Suprapubic skin (tissue), 4 donors: ENCODE data around the gene SPDYC. TPM values are rescaled to one million over a fixed set of nuclear protein-coding genes. Genes with fewer than 3 reads are reported as not detected.

Experiments used
- DNase-seq, 2 donors: peaks; one replicate each; pipeline ENCODE4 v3.0.0-alpha.2; 2019; ENCODE audit warnings: low spot score in 2 of 2
- H3K27ac ChIP-seq: fragments of 200-600 bp; sonication (generic); one replicate; pipeline ENCODE4 v1.5.1; 2019
- H3K27me3 ChIP-seq: fragments of 200-600 bp; sonication (generic); one replicate; pipeline ENCODE4 v1.5.1; 2019
- H3K36me3 ChIP-seq: fragments of 200-600 bp; sonication (generic); one replicate; pipeline ENCODE4 v1.5.1; 2019
- H3K4me1 ChIP-seq: fragments of 200-600 bp; sonication (generic); one replicate; pipeline ENCODE4 v1.5.1; 2019
- H3K4me3 ChIP-seq: fragments of 200-600 bp; sonication (generic); one replicate; pipeline ENCODE4 v1.5.1; 2019; ENCODE audit warnings: mild to moderate bottlenecking
- H3K9me3 ChIP-seq: fragments of 200-600 bp; sonication (generic); one replicate; pipeline ENCODE4 v1.5.1; 2019
- CTCF ChIP-seq, 2 donors: fragments of 200-600 bp in 1 of 2; fragments of 450-650 bp in 1 of 2; sonication (generic) in 1 of 2; IDR thresholded peaks; one replicate each; pipeline ENCODE4 v1.5.1; 2016 to 2019; ENCODE audit warnings: antibody characterized with exemption in 2 of 2, mild to moderate bottlenecking in 1 of 2, moderate library complexity in 1 of 2
- EP300 ChIP-seq: sonication (generic); formaldehyde crosslinking; IDR thresholded peaks from one replicate; pipeline ENCODE4 v1.6.1; 2017; ENCODE audit warnings: antibody characterized with exemption
- POLR2A ChIP-seq, 2 donors: fragments of 450-650 bp; IDR thresholded peaks; one replicate each; pipeline ENCODE4 v1.6.1; 2017; ENCODE audit warnings: antibody characterized with exemption in 2 of 2, mild to moderate bottlenecking in 2 of 2, moderate library complexity in 2 of 2
- POLR2AphosphoS5 ChIP-seq, 3 donors: sonication (generic); formaldehyde crosslinking; IDR thresholded peaks; one replicate each; pipeline ENCODE4 v1.6.1; 2017; ENCODE audit warnings: antibody characterized with exemption in 3 of 3
- WGBS: methylation state at CpG from one replicate; pipeline ENCODE4 v1.1.5; 2018; 5-methylcytosine and 5-hydroxymethylcytosine counted together
- total RNA-seq, 4 donors: library from RNA; depleted of rRNA; stranded (reverse); fragments of >200 nt; gene quantifications; one replicate each; pipeline ENCODE4 v1.1.0, GENCODE V29; 2016

Gene SPDYC
- total RNA-seq, 4 donors from 2014 or later: not detected

- Histone ChIP-seq H3K27me3 (no peaks in the 10 kb centered on the region), H3K27ac (no peak overlapping the region), H3K4me1 (peaks cover 34% of the 10 kb centered on the region), H3K9me3 (no peaks in the 10 kb centered on the region), H3K4me3 (peak overlapping the region; percentile 80), H3K36me3 (peaks cover 51% of the 10 kb centered on the region)
- peak; percentile 63 to 65 for DNase-seq
- WGBS: 79% methylated on average over 10 of the region's 10 CpGs
- TF ChIP-seq EP300 (no peak), CTCF (IDR thresholded peaks at IDR 0.05) (no peak), POLR2AphosphoS5 (IDR thresholded peaks at IDR 0.05) (no peak), POLR2A (IDR thresholded peaks at IDR 0.05) (no peak)
Measured at GRCh38 chr11:65132238-65132987, 37.6 kb upstream of the SPDYC start.

DNA sequence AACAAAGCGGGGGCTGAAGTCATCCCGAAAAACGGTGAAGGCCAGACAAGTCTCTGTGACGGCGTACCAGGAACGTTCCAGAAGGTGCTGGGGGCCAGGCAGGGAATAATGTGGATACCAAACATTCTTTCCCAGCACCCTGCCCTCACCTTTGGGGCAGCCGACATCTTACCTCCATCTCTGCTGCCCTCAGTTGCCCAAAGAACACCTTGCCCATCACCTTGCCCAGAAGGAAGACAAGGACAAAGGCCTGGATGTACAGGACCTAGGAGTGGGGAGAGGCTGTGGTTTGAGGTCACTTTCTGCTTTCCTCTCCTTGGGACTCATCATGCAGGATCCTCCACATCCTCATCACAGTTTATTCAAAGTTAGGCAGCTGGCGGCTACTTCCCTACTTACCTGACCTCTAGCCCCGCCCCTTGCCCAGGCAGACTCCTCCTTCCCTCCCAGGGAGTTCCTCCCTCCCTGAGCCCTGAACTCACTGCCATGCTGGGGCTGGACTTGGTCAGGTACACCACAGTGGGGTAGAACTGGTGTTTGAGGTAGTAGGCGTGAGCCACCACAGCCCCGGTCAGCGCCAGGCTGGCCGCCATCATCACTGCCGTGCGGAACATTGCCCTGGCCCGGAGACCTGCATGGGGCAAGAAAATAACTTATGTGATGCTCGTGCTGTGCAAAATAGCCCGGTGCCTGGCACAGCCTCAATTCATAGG lies 36.9 kb upstream of the SPDYC start:
- Histone ChIP-seq H3K27ac (peak overlapping the region; percentile 98), H3K4me3 (peak overlapping the region; percentile 80), H3K4me1 (peaks cover 34% of the 10 kb centered on the region), H3K27me3 (no peaks in the 10 kb centered on the region), H3K36me3 (peaks cover 44% of the 10 kb centered on the region), H3K9me3 (no peaks in the 10 kb centered on the region)
- no peak for TF ChIP-seq POLR2AphosphoS5 (IDR thresholded peaks at IDR 0.05)
- TF ChIP-seq POLR2A (IDR thresholded peaks at IDR 0.05): no peak
- no peak for TF ChIP-seq EP300
- no peak for TF ChIP-seq CTCF (IDR thresholded peaks at IDR 0.05)
- 43% methylated on average over 18 of the region's 18 CpGs for WGBS
- peak in 1 of 2 donors; percentile 74 for DNase-seq

DNA sequence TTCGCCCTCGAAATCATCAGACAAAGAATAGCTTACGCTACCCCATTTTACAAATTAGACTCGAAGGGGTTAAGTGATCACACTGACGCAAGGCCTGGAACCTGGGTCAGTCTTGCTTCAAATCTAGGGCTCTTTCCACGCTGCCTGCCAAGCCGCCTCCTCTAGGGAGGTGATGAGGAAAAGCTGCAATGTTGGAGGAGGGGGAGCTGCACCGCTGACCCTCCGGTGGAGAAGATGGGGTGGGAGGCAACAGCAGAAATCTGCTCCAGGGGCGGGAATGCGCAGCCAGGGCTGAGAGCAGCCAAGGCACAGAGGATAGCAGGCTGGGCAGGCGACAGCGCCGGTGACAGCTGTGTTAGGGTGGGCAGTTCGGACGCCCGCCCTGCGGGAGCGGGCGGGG lies 36.3 kb upstream of the SPDYC start:
- H3K36me3 ChIP-seq: peaks cover 38% of the 10 kb centered on the region
- peak overlapping the region; percentile 98 for H3K27ac ChIP-seq
- WGBS: under 1% methylated on average over 15 of the region's 20 CpGs
- TF ChIP-seq POLR2AphosphoS5 (IDR thresholded peaks at IDR 0.05): no peak
- H3K4me3 ChIP-seq: peak overlapping the region; percentile 80
- peak in 1 of 2 donors; percentile 72 for DNase-seq
- peaks cover 34% of the 10 kb centered on the region for H3K4me1 ChIP-seq
- H3K9me3 ChIP-seq: no peaks in the 10 kb centered on the region
- H3K27me3 ChIP-seq: no peaks in the 10 kb centered on the region

DNA sequence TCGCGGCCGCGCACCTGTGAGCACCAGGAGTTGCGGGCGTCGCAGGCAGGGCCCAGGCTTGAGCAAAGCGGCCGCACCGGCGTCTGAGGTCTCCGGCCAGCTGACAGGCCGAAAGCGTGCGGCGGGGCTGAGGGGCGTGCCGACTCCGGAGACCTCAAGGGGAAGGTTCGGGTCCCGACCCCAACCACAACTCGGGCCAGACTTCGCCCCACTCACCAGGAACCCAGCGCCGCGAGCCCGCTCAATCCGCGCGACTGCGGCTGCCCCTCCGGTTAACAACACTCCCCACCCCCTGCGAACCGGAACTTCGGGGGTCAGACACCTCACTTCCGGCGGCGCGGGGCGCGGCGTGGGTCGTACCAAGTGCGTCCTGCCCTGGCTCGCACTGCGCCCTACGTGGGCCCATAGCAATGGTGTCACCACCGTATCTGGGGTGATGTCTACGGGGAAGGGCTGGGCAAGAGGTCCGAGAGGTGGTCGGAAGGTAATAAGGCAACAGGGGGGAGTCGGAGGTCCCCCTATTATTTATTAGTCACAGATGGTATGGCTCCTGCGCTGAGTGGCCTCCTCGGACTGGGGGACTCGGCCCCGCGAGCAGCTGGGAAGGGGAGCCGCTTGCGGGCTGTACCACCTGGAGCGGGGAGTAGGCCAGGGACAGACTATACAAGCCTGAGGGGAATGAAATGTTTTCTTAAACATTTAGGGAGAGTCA lies 35.6 kb upstream of the SPDYC start, which contains the start of gene SYVN1:
SYVN1 (minus strand) TSS at position 280 of the 712 bp plus-strand sequence. CDS start 918 bp downstream, outside the sequence.
- peak within 1 kb of the TSS; percentile 98 for H3K27ac ChIP-seq
- no peaks in the 10 kb centered on the region for H3K27me3 ChIP-seq
- peaks cover 31% of the 10 kb centered on the region for H3K36me3 ChIP-seq
- H3K4me1 ChIP-seq: peaks cover 34% of the 10 kb centered on the region
- peak within 1 kb of the TSS; percentile 80 for H3K4me3 ChIP-seq
- H3K9me3 ChIP-seq: no peaks in the 10 kb centered on the region
- WGBS: 5% methylated on average over 10 of the region's 60 CpGs
- TF ChIP-seq POLR2A (IDR thresholded peaks at IDR 0.05) (peak; percentile 85 to 94), EP300 (no peak), POLR2AphosphoS5 (IDR thresholded peaks at IDR 0.05) (peak; percentile 75 to 99 (median 95)), CTCF (IDR thresholded peaks at IDR 0.05) (no peak)
- peak; percentile 94 to 97 for DNase-seq

DNA sequence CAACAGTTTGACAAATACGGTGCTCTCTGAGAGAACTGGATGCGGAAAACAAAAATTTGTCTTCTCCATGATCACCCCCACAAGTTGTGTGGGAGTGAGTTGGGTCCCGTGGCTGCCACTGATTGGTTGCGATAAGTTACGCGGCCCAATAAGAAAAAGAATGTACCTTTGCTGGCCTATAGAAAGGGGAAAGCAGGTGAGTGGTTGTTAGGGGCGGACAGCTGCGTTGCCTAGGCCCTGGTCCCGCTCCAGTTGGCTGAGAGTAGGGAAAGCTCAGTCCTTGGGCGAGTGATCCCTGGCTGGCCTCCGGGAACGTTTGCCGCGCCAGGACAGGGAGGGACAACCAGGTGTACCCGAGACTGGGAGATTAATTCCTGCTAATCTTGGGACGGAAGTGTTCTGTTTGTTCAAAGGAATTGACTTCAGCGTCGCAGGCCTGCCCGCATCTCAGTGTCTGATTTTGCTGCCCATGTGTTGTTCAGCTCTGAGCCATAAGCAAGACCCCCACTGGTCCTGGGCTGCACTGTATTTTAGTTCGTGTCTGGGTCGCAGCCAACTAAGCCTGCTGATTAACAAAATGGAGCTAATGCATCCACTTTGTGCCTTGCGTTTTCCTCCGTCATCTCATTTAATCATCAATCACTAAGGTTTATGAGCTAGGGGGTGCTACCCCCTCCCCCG lies 34.9 kb upstream of the SPDYC start:
- Histone ChIP-seq H3K4me1 (peaks cover 34% of the 10 kb centered on the region), H3K27ac (peak overlapping the region; percentile 98), H3K36me3 (peaks cover 24% of the 10 kb centered on the region), H3K27me3 (no peaks in the 10 kb centered on the region), H3K9me3 (no peaks in the 10 kb centered on the region), H3K4me3 (peak overlapping the region; percentile 80)
- peak; percentile 94 to 95 for DNase-seq
- no peak for TF ChIP-seq POLR2A (IDR thresholded peaks at IDR 0.05)
- peak in 2 of 3 donors; percentile 26 to 57 for TF ChIP-seq POLR2AphosphoS5 (IDR thresholded peaks at IDR 0.05)
- WGBS: 1% methylated on average over 24 of the region's 24 CpGs
